Endothelial cell of umbilical vein (primary cell): ENCODE results near the gene SAP30L. TPM values are rescaled to one million over a fixed set of nuclear protein-coding genes. Genes with fewer than 3 reads are reported as not detected.

ENCODE experiments used
- BruUV-seq: library from RNA; stranded (reverse); fragments of 400-500 nt; replicated peaks from 2 replicates; lab custom pipeline; 2021; lab: Mats Ljungman, UMichigan
- CTCF ChIA-PET: fragments of 300-600, 350-600 bp; sonication (Branson Sonifier 250); formaldehyde crosslinking; loops from one replicate; lab custom pipeline; 2021; ENCODE audit warnings: antibody characterized with exemption, inconsistent platforms; lab: Charles Lee
- POLR2A ChIA-PET: fragments of 300-600, 350-600 bp; sonication (Branson Sonifier 250); formaldehyde crosslinking; loops from one replicate; lab custom pipeline; 2021; ENCODE audit warnings: antibody characterized with exemption, inconsistent platforms; lab: Charles Lee
- DNase-seq: peaks from one replicate; pipeline ENCODE4 v3.0.0-alpha.2; 2011; ENCODE audit warnings: low read depth, low spot score
- FAIRE-seq: peaks from 2 replicates; lab custom pipeline; 2011; peaks lifted over from hg19 to GRCh38; lab: Jason Lieb, UNC
- H2AFZ ChIP-seq: 2 replicates; pipeline ENCODE4 v1.6.0; 2012; ENCODE audit warnings: low read depth, low read length, control low read depth, inconsistent platforms
- H3K27ac ChIP-seq: 2 replicates; pipeline ENCODE4 v1.5.1; 2011; ENCODE audit warnings: low read depth, mild to moderate bottlenecking, control low read depth, low read length, moderate library complexity; ENCODE audit not compliant: insufficient read depth
- H3K27me3 ChIP-seq, 2 experiments: 2 replicates each; pipeline versions ENCODE4 v1.6.0 to v1.6.1; 2011; ENCODE audit warnings: low read length in 2 of 2, mixed read lengths in 1 of 2; ENCODE audit not compliant: control insufficient read depth in 2 of 2, insufficient read depth in 2 of 2
- H3K36me3 ChIP-seq, 2 experiments: 2 replicates in 1 of 2; 3 replicates in 1 of 2; pipeline ENCODE4 v1.5.1; 2011; ENCODE audit warnings: low read length in 2 of 2, mild to moderate bottlenecking in 1 of 2, moderate library complexity in 1 of 2; ENCODE audit not compliant: control insufficient read depth in 2 of 2, insufficient read depth in 2 of 2; ENCODE audit errors: extremely low read depth in 1 of 2
- H3K4me1 ChIP-seq: 3 replicates; pipeline ENCODE4 v1.5.1; 2011; ENCODE audit warnings: mild to moderate bottlenecking, low read length; ENCODE audit not compliant: control insufficient read depth, insufficient read depth; ENCODE audit errors: extremely low read depth
- H3K4me2 ChIP-seq: 2 replicates; pipeline ENCODE4 v1.6.1; 2011; ENCODE audit warnings: low read length, control low read depth, mixed read lengths; ENCODE audit not compliant: insufficient read depth
- H3K4me3 ChIP-seq, 3 experiments: fragments of 200-600 bp in 1 of 3; sonication (generic), shearing (Covaris generic) in 1 of 3; replicated peaks in 1 of 3; 2 replicates each; pipeline ENCODE4 v1.5.1; 2011 to 2016; ENCODE audit warnings: control low read depth in 3 of 3, low read length in 3 of 3, mild to moderate bottlenecking in 2 of 3, inconsistent platforms in 1 of 3, low read depth in 1 of 3, moderate library complexity in 1 of 3; ENCODE audit not compliant: insufficient read depth in 1 of 3
- H3K79me2 ChIP-seq: 2 replicates; pipeline ENCODE4 v1.6.0; 2012; ENCODE audit warnings: low read length, inconsistent platforms; ENCODE audit not compliant: control insufficient read depth, insufficient read depth
- H3K9ac ChIP-seq: replicated peaks from 2 replicates; pipeline ENCODE3; 2011; ENCODE audit warnings: low read length, control low read depth; ENCODE audit not compliant: insufficient read depth; ENCODE audit errors: extremely low read depth
- H3K9me1 ChIP-seq: replicated peaks from 3 replicates; pipeline ENCODE4 v1.6.0; 2011; ENCODE audit warnings: mild to moderate bottlenecking, low read length; ENCODE audit not compliant: control insufficient read depth, insufficient read depth; ENCODE audit errors: extremely low read depth
- H3K9me3 ChIP-seq: replicated peaks from 2 replicates; pipeline ENCODE4 v1.5.1; 2012; ENCODE audit warnings: low read length, inconsistent platforms; ENCODE audit not compliant: control insufficient read depth, insufficient read depth
- H4K20me1 ChIP-seq: replicated peaks from 2 replicates; pipeline ENCODE3; 2011; ENCODE audit warnings: mild to moderate bottlenecking, low read length; ENCODE audit not compliant: control insufficient read depth, insufficient read depth; ENCODE audit errors: extremely low read depth
- EZH2 ChIP-seq: IDR thresholded peaks from 2 replicates; pipeline ENCODE4 v1.6.1; 2012; ENCODE audit warnings: borderline replicate concordance, low read depth, mild to moderate bottlenecking, moderate library complexity, low read length, inconsistent platforms; ENCODE audit not compliant: severe bottlenecking
- FOS ChIP-seq: IDR thresholded peaks from 2 replicates; pipeline ENCODE4 v1.6.1; 2011; ENCODE audit warnings: mild to moderate bottlenecking, low read length, moderate library complexity, borderline replicate concordance; ENCODE audit not compliant: insufficient read depth
- GATA2 ChIP-seq: IDR thresholded peaks from 2 replicates; pipeline ENCODE4 v1.7.0; 2011; ENCODE audit warnings: low read depth, mild to moderate bottlenecking, moderate library complexity, mixed read lengths, low read length; ENCODE audit not compliant: insufficient read length, insufficient read depth
- JUN ChIP-seq: IDR thresholded peaks from 2 replicates; pipeline ENCODE4 v1.6.1; 2011; ENCODE audit warnings: borderline replicate concordance, low read depth; ENCODE audit not compliant: insufficient read length, insufficient read depth
- MYC ChIP-seq: IDR thresholded peaks from one replicate; pipeline ENCODE4 v1.6.1; 2011; ENCODE audit warnings: mild to moderate bottlenecking, low read depth, low read length
- POLR2A ChIP-seq: IDR thresholded peaks from 2 replicates; pipeline ENCODE4 v1.6.1; 2012; ENCODE audit warnings: low read depth, mild to moderate bottlenecking, control low read depth, low read length
- POLR2AphosphoS5 ChIP-seq: IDR thresholded peaks from 2 replicates; pipeline ENCODE4 v1.6.1; 2012; ENCODE audit warnings: low read depth, mild to moderate bottlenecking, control low read depth, low read length, moderate library complexity; ENCODE audit not compliant: insufficient read depth
- dilution Hi-C: fragments of 300-500 bp; cut with MboI; formaldehyde crosslinking; loops from one replicate; pipeline ENCODE4 v1.15.0; 2019; ENCODE audit warnings: low sequenced_read_pairs; ENCODE audit not compliant: extremely low pct_ligation_motif_present
- intact Hi-C: fragments of 100-400 bp; cut with micrococcal nuclease; formaldehyde crosslinking; loops from one replicate; pipeline ENCODE4 v1.10.0; 2022
- polyA plus RNA-seq, 4 experiments: library from polyadenylated mRNA; depleted of rRNA in 3 of 4; stranded (reverse) in 3 of 4; unstranded in 1 of 4; fragments of >200 nt; gene quantifications; 2 replicates each; pipeline versions ENCODE4 v1.2.1 to v1.2.3, GENCODE V29; 2011 to 2012; ENCODE audit warnings: missing spikeins in 1 of 4
- total RNA-seq: library from RNA; stranded (reverse); gene quantifications from 2 replicates; pipeline ENCODE4 v1.2.3, GENCODE V29; 2021
- TF ChIP-seq, protein P1 (sequence below), 2 donors: IDR thresholded peaks; 1 replicate in 1 of 2; 2 replicates in 1 of 2; pipeline ENCODE4 v1.5.1; 2011; ENCODE audit warnings: low read length in 2 of 2, mild to moderate bottlenecking in 2 of 2, moderate library complexity in 2 of 2, control low read depth in 1 of 2, inconsistent platforms in 1 of 2, low read depth in 1 of 2; ENCODE audit not compliant: insufficient read depth in 1 of 2; ENCODE audit errors: extremely low read depth in 1 of 2
- TF ChIP-seq, protein P2 (sequence below): IDR thresholded peaks from 2 replicates; pipeline ENCODE4 v1.6.1; 2011; ENCODE audit not compliant: insufficient read depth, insufficient read length

The SAP30L gene
- total and polyA plus RNA-seq, 2 donors (not counting 3 experiments of a cell fraction or from before 2014, with no cell fraction given), result 18.1 to 37.8 TPM

DNA sequence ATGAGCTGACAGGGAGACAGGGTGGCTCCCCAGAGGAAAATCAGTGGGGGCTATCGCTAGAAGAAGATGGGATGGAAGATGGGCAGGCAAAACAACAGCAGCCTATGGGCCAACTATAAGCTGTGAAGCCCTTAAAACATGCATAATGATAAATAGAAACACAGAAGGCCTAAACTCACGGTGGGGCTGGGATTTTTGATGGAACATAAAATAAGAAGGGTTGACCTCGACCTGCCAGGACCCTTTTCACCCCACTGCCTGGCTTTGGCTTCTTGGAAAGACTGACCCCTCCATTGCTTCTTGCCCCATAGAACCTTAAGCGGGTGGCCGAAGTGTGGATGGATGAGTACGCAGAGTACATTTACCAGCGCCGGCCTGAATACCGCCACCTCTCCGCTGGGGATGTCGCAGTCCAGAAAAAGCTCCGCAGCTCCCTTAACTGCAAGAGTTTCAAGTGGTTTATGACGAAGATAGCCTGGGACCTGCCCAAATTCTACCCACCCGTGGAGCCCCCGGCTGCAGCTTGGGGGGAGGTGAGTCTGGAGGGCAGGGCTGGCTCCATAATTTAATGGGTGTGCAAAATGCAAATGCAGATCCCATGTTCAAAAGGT is 36.5 kb upstream of the SAP30L start:
- dilution Hi-C loops, result no loop called here

More for the DNA sequence above, 36.5 kb upstream of the SAP30L start:
- Histone ChIP-seq H3K27ac (no peak overlapping the region), H3K4me1 (no peaks in the 10 kb centered on the region), H3K36me3 (peaks cover 5 to 26% of the 10 kb centered on the region in 2 experiments), H2AFZ (no peak overlapping the region), H3K4me3 (no peak overlapping the region), H3K9me3 (no peaks in the 10 kb centered on the region), H3K9ac (no peak overlapping the region), H3K9me1 (no peaks in the 10 kb centered on the region), H3K79me2 (no peaks in the 10 kb centered on the region), H3K27me3 (no peaks in the 10 kb centered on the region), H4K20me1 (no peaks in the 10 kb centered on the region), H3K4me2 (no peak overlapping the region)
- DNase-seq (no peak), FAIRE-seq (no peak)
- TF ChIP-seq GATA2 (no peak), EZH2 (no peak), MYC (no peak), FOS (no peak), JUN (no peak), POLR2A (no peak), POLR2AphosphoS5 (no peak)
- TF ChIP-seq, protein P1, sequence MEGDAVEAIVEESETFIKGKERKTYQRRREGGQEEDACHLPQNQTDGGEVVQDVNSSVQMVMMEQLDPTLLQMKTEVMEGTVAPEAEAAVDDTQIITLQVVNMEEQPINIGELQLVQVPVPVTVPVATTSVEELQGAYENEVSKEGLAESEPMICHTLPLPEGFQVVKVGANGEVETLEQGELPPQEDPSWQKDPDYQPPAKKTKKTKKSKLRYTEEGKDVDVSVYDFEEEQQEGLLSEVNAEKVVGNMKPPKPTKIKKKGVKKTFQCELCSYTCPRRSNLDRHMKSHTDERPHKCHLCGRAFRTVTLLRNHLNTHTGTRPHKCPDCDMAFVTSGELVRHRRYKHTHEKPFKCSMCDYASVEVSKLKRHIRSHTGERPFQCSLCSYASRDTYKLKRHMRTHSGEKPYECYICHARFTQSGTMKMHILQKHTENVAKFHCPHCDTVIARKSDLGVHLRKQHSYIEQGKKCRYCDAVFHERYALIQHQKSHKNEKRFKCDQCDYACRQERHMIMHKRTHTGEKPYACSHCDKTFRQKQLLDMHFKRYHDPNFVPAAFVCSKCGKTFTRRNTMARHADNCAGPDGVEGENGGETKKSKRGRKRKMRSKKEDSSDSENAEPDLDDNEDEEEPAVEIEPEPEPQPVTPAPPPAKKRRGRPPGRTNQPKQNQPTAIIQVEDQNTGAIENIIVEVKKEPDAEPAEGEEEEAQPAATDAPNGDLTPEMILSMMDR (IDR thresholded peaks at IDR 0.05; ENCODE audit: extremely low read depth in 1 of 2, insufficient read depth in 1 of 2, low read depth in 1 of 2, low read length in 2 of 2), result no peak
- TF ChIP-seq, protein P2, sequence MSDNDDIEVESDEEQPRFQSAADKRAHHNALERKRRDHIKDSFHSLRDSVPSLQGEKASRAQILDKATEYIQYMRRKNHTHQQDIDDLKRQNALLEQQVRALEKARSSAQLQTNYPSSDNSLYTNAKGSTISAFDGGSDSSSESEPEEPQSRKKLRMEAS, result no peak
- POLR2A ChIA-PET, result interaction anchor here (0.5 kb wide), 1 partner anchor 271 kb away, joined by 3 read pairs; no protein-coding TSS in a partner anchor
- CTCF ChIA-PET, result interaction anchor here (0.6 to 3.0 kb wide), 4 partner anchors 9 to 337 kb away, joined by 3 to 14 read pairs (median 5); no protein-coding TSS in a partner anchor
- BruUV-seq, result no TSS peak
- intact Hi-C loops, result loop anchor here (5.0 kb wide), 1 partner anchor 77 kb away; no protein-coding TSS in a partner anchor
